Mucosa of rectum (tissue), 2 donors: Measurements from ENCODE around the gene LPIN2.

ENCODE experiments used
- H3K27ac ChIP-seq, 2 donors: one replicate each; pipeline ENCODE4 v1.7.0; 2013; ENCODE audit warnings: inconsistent platforms in 2 of 2, low read depth in 2 of 2, low read length in 2 of 2
- H3K27me3 ChIP-seq, 2 donors: one replicate each; pipeline ENCODE4 v1.7.0; 2013; ENCODE audit warnings: low read length in 2 of 2; ENCODE audit not compliant: control insufficient read depth in 2 of 2, insufficient read depth in 2 of 2
- H3K36me3 ChIP-seq, 2 donors: one replicate each; pipeline ENCODE4 v1.7.0; 2013; ENCODE audit warnings: low read length in 2 of 2; ENCODE audit not compliant: control insufficient read depth in 2 of 2, insufficient read depth in 2 of 2
- H3K4me1 ChIP-seq, 2 donors: one replicate each; pipeline ENCODE4 v1.7.0; 2013; ENCODE audit warnings: low read length in 2 of 2, mild to moderate bottlenecking in 1 of 2; ENCODE audit not compliant: control insufficient read depth in 2 of 2, insufficient read depth in 2 of 2
- H3K4me3 ChIP-seq, 2 donors: one replicate each; pipeline ENCODE4 v1.7.0; 2013; ENCODE audit warnings: low read length in 2 of 2
- H3K9ac ChIP-seq, 2 donors: one replicate each; pipeline ENCODE4 v1.7.0; 2013; ENCODE audit warnings: low read length in 2 of 2, low read depth in 1 of 2, mild to moderate bottlenecking in 1 of 2
- H3K9me3 ChIP-seq, 2 donors: one replicate each; pipeline ENCODE4 v1.7.0; 2013; ENCODE audit warnings: low read length in 2 of 2; ENCODE audit not compliant: control insufficient read depth in 2 of 2
- donor health status: healthy.
- donor health status: Normal muscosa, but diverticular disease.

The LPIN2 gene

DNA sequence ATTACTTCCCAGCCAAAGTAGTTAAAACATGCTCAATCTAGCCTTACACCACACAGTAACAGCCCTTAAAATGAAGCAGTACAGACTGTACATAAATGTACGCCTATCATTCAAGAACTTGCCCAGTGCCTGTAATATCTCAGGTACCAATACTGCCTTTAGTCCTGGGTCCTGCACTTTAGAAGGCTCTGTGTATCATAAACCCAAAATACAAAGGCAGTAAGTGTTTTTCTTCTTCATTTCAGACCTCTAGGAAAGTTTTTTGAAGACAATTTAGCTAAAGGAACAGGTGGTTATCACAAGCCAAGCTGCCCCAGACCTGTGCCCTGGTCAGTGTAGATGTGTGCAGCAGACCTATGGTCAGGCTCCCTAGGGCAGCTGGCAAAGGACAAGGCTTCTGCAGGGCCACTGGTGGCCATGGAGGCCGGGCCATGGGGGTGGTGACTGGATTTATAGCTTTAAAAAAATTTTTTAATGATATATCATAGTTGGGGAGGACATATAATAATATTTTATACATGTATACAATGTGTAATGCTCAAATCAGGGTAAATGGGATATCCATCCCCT lies 18.8 kb downstream of the LPIN2 start:
- no peaks in the 10 kb centered on the region for H3K9me3 ChIP-seq
- H3K36me3 ChIP-seq, result no peaks in the 10 kb centered on the region
- H3K27ac ChIP-seq, result no peak overlapping the region
- no peak overlapping the region for H3K9ac ChIP-seq
- no peaks in the 10 kb centered on the region for H3K27me3 ChIP-seq
- peaks cover 0 to 4% of the 10 kb centered on the region in 2 donors for H3K4me1 ChIP-seq
- no peak overlapping the region for H3K4me3 ChIP-seq

DNA sequence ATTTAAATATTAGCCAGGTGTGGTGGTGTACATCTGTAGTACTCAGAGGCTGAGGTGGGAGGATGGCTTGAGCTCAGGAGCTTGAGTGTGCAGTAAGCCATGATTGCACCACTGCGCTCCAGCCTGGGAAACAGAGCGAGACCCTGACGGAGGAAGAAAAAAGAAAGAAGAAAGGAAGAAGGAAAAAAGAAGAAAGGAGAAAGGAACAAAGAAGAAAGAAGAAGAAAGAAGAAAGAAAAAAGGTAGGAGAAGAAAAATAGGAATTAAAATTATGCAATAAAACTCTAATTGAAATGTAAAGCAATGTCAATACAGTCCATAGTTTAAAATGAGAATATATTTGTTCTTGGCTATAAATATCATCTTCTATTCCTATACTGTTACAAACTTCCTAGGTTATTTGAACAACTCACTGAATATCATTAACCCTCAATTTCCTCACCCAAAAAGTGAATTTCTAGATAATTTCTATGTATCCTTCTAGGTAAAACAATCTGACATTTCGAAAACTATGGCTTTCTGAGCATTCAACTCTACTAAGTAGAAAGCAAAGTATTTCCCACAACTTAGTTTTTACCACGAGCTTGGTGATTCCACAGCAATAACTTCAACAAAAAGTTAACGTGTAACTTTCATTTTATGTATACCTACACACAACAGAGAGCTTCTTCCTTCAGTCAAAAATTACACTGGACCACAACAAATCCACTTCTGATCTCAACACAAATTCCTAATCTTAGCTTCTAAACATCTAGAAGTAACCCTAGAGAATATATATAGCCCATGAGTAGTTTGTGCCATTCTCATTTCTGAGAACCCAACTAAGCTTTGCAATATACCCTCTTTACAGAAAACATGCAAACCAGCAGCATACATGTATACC lies 19.7 kb downstream of the LPIN2 start:
- Histone ChIP-seq H3K9ac (no peak overlapping the region), H3K27ac (no peak overlapping the region), H3K4me1 (peaks cover 0 to 4% of the 10 kb centered on the region in 2 donors)

DNA sequence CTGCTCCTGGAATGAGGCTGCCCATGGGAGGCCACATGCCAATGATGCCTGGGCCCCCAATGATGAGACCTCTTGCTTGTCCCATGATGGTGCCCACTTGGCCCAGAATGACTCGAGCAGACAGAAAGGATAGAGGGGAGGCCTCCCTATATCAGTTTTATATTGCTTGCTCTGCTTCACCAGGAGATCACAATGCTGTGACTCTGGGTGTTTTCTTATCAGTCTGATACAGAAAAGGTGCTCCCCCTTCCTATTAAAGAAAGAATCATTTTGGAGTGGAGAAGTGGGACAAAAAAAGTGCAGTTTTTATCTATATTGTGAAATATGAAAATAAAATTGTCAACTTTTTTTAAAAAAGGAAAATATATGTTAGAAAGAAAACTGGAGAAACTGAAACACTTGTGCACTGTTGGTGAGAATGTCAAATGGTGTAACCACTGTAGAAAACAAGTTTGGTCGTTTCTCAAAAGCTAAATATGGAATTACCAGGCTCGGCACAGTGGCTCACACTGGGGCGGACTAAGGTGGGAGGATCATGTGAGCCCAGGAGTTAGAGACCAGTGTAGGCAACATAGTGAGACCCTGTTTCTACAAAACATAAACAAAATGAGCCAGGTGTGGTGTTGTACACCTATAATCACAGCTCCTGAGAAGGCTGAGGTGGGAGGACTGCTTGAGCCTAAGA lies 21.8 kb downstream of the LPIN2 start:
- no peak overlapping the region for H3K27ac ChIP-seq
- H3K27me3 ChIP-seq, result no peaks in the 10 kb centered on the region
- H3K36me3 ChIP-seq, result no peaks in the 10 kb centered on the region
- H3K4me1 ChIP-seq, result peaks cover 4 to 6% of the 10 kb centered on the region in 2 donors
- H3K9me3 ChIP-seq, result no peaks in the 10 kb centered on the region
- no peak overlapping the region for H3K4me3 ChIP-seq
- no peak overlapping the region for H3K9ac ChIP-seq

More for the DNA sequence above, 19.7 kb downstream of the LPIN2 start:
- H3K36me3 ChIP-seq, result no peaks in the 10 kb centered on the region
- no peaks in the 10 kb centered on the region for H3K9me3 ChIP-seq
- no peaks in the 10 kb centered on the region for H3K27me3 ChIP-seq
- H3K4me3 ChIP-seq, result no peak overlapping the region

DNA sequence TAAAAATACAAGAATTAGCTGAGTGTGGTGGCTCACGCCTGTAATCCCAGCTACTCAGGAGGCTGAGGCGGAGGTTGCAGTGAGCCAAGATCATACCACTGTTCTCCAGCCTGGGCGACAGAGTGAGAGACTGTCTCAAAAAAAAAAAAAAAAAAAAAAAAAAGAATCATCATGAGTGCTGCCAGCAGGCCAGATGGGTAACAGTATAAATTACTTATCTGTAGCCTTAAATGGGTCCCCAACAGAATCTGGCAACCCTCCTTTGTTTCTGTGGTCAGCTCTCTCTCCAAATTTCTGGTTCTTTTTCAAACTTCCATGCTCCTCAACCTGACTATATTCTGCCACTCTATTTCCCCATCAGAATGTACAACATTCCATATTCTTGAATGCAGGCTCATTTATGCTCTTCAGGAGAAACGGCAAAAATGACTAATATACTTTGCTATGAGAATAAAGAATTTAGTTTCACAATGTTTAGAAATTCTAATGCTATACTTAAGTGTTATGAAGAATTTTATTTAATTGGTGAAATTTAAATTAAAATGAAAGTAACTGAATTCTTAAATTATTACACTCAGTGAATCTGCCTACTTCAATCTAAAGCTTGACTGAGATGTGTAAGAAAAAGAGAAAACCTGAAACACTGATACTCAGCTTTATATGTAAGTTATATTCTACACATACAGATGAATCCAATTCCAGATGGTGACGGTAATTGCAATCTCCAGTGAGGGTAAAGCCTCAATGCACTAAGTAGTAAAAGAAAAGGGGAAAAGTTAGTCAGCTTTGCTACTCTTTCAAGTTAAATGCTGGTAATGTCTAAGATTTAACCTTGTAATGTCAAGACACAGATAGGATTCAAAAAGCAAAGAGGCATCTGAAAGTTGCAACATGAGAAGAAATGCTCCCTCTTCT lies 24.8 kb downstream of the LPIN2 start:
- H3K9me3 ChIP-seq, result no peaks in the 10 kb centered on the region
- no peak overlapping the region for H3K27ac ChIP-seq
- no peaks in the 10 kb centered on the region for H3K36me3 ChIP-seq
- no peak overlapping the region for H3K4me3 ChIP-seq
- no peak overlapping the region for H3K9ac ChIP-seq
- no peaks in the 10 kb centered on the region for H3K27me3 ChIP-seq
- peaks cover 25 to 29% of the 10 kb centered on the region in 2 donors for H3K4me1 ChIP-seq

DNA sequence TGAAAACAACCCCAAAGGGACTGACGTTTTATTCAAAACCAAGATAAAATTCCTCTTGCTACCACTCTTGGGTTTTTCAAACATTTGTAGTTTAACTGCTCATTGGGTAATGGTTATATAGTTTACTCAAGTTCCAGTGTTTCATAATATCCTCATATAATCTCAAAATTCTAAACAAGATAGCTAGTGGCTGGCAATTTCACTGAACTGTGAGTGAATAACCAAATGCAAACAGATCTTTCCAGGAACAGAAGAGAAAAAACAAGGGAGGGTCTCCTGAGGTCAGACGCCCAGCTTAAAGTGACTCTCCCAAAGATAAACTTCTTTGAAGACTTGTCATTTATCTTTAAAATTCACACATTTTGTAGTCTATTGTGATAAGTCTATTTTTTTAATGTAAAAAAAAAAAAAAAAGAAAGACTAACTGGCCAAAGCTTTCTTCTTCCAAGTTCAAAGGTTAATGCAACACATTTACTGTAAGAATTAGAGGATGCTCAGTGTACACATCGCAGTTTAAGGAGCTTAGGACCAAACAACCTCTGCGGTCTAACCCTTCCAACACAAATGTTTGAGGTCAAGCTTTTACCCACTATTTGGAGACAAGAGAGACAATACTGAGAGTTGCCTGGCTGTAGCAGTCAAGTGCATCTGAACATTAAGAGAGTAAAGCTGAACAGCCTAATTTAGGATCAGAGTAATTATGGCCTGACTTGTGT lies 26.6 kb downstream of the LPIN2 start:
- H3K4me1 ChIP-seq, result peaks cover 31 to 41% of the 10 kb centered on the region in 2 donors
- no peaks in the 10 kb centered on the region for H3K36me3 ChIP-seq
- no peaks in the 10 kb centered on the region for H3K27me3 ChIP-seq
- H3K27ac ChIP-seq, result peak overlapping the region; percentile 82 to 93
- no peaks in the 10 kb centered on the region for H3K9me3 ChIP-seq
- peak overlapping the region in 1 of 2 donors; percentile 34 for H3K9ac ChIP-seq
- H3K4me3 ChIP-seq, result no peak overlapping the region

DNA sequence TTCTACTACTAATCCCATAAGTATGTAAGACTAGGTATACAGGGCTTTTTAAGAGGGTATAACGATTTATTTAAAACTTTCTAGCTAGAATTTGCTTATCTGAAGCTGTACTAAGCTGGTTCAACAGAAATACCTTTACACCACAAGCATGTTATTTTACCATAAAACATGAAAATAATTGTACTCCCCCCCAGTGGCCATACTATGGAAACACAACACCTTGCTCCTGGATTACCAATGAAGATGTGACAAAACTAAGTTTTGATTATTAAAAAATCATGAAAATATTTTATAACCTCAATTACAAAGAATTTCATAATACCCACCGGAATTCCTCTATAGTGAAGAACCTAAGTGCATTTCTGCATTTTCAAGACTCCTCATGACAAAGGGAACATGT lies 27.3 kb downstream of the LPIN2 start:
- Histone ChIP-seq H3K36me3 (no peaks in the 10 kb centered on the region), H3K9me3 (no peaks in the 10 kb centered on the region), H3K27me3 (no peaks in the 10 kb centered on the region), H3K4me1 (peaks cover 32 to 45% of the 10 kb centered on the region in 2 donors), H3K9ac (peak overlapping the region in 1 of 2 donors; percentile 34), H3K4me3 (no peak overlapping the region), H3K27ac (peak overlapping the region; percentile 82 to 93)

DNA sequence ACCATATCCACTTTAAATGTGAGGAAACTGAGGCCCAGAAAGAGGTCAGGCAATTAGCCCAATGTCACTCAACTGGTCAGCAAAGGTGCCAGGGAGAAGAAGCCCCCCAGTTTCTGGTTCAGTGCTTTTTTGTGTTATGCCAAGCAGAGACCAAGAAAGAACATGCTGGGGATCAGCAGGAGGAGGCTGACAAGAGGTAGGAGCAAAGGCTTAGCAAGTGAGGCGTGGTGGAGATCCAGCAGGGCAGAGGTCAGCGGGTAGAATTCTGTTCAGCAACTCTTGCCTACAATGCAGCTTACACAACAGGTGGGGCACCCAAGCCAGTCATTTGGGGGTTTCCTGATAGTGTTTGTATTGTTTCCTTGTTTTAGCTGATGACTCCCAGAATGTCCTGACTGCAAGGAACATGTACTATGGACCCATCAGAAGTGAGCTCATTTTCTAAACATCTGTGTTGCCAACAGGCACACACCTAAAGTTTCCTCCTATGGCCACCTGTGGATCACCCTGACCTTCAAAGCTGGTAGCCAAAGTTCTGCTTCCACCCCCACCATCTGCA lies 28.2 kb downstream of the LPIN2 start:
- Histone ChIP-seq H3K27ac (peak overlapping the region; percentile 82 to 93), H3K4me3 (peak overlapping the region; percentile 24 to 28), H3K36me3 (no peaks in the 10 kb centered on the region), H3K27me3 (no peaks in the 10 kb centered on the region), H3K9ac (peak overlapping the region; percentile 53 to 68), H3K4me1 (peaks cover 35 to 46% of the 10 kb centered on the region in 2 donors), H3K9me3 (no peaks in the 10 kb centered on the region)

DNA sequence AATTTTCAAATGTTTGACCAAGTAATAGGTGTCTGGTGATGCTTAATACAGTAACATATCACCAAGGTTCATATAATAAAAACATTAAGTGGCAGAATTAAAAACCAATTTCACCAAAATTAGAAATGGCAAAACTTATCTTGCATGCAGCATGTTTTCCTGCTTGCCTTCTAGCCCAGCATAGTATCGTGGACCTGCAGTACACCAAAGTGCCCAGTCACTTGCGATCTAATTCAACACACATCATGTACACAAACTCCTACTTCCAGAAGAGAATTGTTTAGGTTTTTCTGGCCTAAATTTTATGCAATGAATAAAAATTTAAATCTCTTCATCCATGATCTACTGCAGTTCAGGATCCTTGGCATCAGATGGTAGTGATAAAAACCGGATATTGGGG lies 28.9 kb downstream of the LPIN2 start:
- no peaks in the 10 kb centered on the region for H3K9me3 ChIP-seq
- H3K27me3 ChIP-seq, result no peaks in the 10 kb centered on the region
- H3K27ac ChIP-seq, result peak overlapping the region; percentile 82 to 93
- peak overlapping the region in 1 of 2 donors; percentile 24 for H3K4me3 ChIP-seq
- H3K9ac ChIP-seq, result peak overlapping the region; percentile 53 to 68
- H3K4me1 ChIP-seq, result peaks cover 39 to 51% of the 10 kb centered on the region in 2 donors
- H3K36me3 ChIP-seq, result no peaks in the 10 kb centered on the region

DNA sequence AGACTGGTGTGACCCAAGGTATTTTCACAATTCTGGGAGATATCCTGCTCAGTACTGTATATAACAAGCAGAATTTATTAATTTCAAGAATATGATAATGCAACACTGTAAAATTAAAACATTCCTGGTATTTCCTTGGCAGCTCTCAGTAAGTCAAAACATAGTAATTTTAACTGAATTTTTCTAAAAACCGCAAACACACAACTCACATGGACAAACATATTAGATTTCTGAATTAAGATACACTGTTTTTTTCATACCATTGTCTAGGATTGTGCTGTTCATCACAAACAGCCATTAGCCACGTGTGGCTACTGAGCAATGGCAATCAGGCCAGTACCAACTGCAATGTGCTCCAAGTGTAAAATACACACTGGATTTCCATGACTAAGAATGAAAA lies 29.6 kb downstream of the LPIN2 start:
- Histone ChIP-seq H3K36me3 (no peaks in the 10 kb centered on the region), H3K9me3 (no peaks in the 10 kb centered on the region), H3K9ac (peak overlapping the region in 1 of 2 donors; percentile 17), H3K27ac (peak overlapping the region; percentile 67 to 69), H3K27me3 (no peaks in the 10 kb centered on the region), H3K4me1 (peaks cover 44 to 54% of the 10 kb centered on the region in 2 donors), H3K4me3 (no peak overlapping the region)
